Choroid plexus epithelial cell (primary cell): ENCODE data around the gene KRTAP6-3.

Source experiments
- DNase-seq: peaks from one replicate; pipeline ENCODE4 v3.0.0-alpha.2; 2010; ENCODE audit warnings: low read depth
- H3K4me3 ChIP-seq: 2 replicates; pipeline ENCODE4 v1.5.1; 2011; ENCODE audit warnings: low read depth, mild to moderate bottlenecking, control low read depth, low read length, moderate library complexity
- CTCF ChIP-seq: conservative IDR thresholded peaks from 2 replicates; pipeline ENCODE4 v1.5.1; 2011; ENCODE audit warnings: low read depth, mild to moderate bottlenecking, control low read depth, inconsistent platforms, low read length, moderate library complexity

The KRTAP6-3 gene

GRCh38 chr21:30592140-30592539 lies at the start of gene KRTAP6-3:
TSS of gene KRTAP6-3 (plus strand) at chr21:30592440. CDS start at chr21:30592446, 6 bp downstream.
- TF ChIP-seq CTCF = no peak
- DNase-seq = no peak
- no peak within 1 kb of the TSS for H3K4me3 ChIP-seq

- DNase-seq = no peak
- no peak for TF ChIP-seq CTCF
- no peak overlapping the region for H3K4me3 ChIP-seq
These were observed 39.5 kb upstream of the KRTAP6-3 start for GRCh38 chr21:30552782-30553181.

- H3K4me3 ChIP-seq = no peak overlapping the region
- TF ChIP-seq CTCF = no peak
- DNase-seq = no peak
These were observed 37.1 kb upstream of the KRTAP6-3 start for GRCh38 chr21:30555095-30555494.

GRCh38 chr21:30561264-30561895 lies 30.9 kb upstream of the KRTAP6-3 start, which contains the start of gene KRTAP19-7:
TSS of gene KRTAP19-7 (minus strand) at chr21:30561314. CDS start at chr21:30561289, 25 bp downstream.
- no peak for TF ChIP-seq CTCF
- H3K4me3 ChIP-seq = no peak within 1 kb of the TSS
- no peak for DNase-seq

- DNase-seq = no peak
- H3K4me3 ChIP-seq = no peak overlapping the region
- TF ChIP-seq CTCF = no peak
These were observed 30.3 kb upstream of the KRTAP6-3 start for GRCh38 chr21:30561957-30562356.

GRCh38 chr21:30563072-30563471 lies 29.2 kb upstream of the KRTAP6-3 start:
- TF ChIP-seq CTCF = no peak
- no peak overlapping the region for H3K4me3 ChIP-seq
- DNase-seq = no peak

- no peak overlapping the region for H3K4me3 ChIP-seq
- TF ChIP-seq CTCF = no peak
- DNase-seq = no peak
These were observed 28.6 kb upstream of the KRTAP6-3 start for GRCh38 chr21:30563630-30564029.
